GM21825 (cell line): ENCODE data around the gene SLC36A1.
A peak's percentile ranks its signal among the peaks of the same experiment; 100 is the strongest.
"Not testable (repeated sequence)": the region's sequence is repeated elsewhere in the genome, so short reads cannot be mapped to it uniquely, and the experiment has no call there.

Experiments
- ATAC-seq: cut with Tn5 transposase; IDR thresholded peaks from one replicate; pipeline ENCODE4 v1.9.1; 2021; ENCODE audit warnings: mild to moderate bottlenecking, moderate library complexity; ENCODE audit not compliant: unreplicated experiment

Gene SLC36A1

DNA sequence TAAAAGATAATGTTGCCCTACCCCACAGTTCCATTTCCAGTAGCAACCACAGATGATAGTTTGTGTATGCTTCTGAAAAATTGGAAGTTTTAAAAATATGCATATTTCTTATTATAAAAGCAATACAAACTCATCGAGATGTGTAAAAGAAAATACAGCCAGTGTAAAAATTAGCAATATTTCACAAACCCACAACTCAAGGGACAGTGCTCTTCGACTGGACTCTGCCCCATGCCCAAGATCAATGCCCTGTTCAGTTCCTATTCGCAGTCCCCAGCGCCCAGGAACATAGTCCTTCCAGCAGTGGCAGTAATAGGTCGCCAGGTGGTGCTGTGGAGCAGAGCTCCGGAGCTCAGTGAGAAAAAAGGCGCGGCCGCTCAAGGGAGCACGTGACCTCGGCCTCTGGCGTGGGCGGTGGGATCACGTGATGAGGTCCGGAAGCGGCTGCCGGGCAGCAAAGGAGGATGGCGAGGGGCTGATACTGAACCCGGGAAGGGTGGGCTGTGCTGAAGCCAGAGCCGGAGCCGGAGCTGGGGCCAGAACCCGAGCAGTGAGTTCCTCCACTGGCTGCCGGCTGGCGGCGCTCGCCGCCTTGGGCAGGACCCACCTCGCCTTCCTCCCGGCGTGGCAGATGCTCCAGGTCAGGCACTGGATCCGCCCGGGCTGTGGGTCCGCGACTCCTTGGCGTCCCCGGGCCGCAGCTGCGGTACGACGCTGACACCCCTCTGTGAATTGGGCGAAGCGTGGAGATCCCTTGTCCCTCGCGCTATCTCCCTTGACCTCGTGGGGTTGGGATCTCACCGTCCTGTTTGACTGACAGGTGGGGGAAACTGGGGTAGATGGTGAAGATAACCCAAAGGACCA is at the start of gene SLC36A1:
Gene SLC36A1 (plus strand): TSS at position 430 of the 864 bp plus-strand sequence. CDS start 11,190 bp downstream, outside the sequence.
- peak; percentile 88 for ATAC-seq

DNA sequence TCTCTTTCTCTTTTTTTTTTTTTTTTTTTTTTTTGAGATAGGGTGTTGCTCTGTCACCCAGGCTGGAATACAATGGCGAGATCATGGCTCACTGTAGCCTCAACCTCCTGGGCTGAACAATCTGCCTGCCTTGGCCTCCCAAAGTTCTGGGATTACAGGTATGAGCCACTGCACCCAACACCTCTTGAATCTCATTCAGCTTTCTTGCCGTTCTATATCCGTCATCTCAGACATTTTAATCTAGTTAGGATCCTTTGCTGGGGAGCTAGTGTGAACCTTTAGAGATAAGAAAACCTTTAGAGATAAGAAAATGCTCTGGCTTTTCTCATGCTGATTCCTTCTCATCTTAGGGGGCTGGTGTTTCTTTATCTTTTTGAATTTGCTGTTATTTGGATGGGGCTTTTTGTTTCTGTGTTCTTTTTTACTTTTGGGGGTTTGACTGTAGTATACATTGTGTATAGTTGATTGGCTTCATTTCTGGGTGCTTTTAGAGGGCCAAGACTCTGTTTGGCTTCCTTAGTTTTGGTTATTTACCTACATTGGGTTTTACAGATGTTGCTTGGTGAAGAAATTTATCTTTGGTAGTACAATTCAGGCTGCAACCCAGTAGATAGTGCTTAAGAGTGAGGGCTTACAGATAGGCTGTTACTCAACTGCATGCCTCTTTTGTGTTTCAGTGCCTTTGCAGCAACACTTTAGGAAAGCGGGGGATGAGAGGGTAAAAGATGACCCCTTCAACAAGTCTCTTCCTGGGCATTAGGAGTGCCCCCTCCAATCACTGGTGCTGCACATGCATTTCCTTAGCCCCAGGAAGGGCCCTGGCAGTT is 41.9 kb upstream of the SLC36A1 start:
- no peak for ATAC-seq

DNA sequence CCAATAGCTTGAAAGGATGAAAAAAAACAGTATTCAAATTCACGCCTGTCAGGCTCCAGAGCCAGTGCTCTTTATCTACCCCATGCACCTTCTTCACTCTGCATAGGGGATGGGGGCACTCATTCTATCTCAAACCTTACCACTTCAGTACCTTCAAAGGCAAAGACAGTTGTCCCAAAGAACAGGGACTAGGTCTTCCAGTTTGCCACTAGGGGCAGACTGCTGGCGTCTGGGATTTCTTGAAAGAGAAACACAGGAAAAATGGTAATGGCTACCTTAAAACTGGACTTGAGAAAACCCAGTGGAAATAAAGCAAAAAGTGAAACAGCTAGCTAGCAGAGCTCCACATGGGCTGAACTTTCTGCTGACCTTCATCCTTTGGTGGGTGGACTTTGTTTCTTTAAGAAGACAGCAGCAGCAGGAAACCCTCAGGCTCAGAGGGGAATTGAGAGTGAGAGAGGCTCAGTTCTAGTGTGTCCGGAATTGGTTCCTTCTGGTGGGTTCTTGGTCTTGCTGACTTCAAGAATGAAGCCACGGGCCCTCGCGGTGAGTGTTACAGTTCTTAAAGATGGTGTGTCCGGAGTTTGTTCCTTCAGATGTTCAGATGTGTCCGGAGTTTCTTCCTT is 41.0 kb upstream of the SLC36A1 start:
- ATAC-seq: no peak

DNA sequence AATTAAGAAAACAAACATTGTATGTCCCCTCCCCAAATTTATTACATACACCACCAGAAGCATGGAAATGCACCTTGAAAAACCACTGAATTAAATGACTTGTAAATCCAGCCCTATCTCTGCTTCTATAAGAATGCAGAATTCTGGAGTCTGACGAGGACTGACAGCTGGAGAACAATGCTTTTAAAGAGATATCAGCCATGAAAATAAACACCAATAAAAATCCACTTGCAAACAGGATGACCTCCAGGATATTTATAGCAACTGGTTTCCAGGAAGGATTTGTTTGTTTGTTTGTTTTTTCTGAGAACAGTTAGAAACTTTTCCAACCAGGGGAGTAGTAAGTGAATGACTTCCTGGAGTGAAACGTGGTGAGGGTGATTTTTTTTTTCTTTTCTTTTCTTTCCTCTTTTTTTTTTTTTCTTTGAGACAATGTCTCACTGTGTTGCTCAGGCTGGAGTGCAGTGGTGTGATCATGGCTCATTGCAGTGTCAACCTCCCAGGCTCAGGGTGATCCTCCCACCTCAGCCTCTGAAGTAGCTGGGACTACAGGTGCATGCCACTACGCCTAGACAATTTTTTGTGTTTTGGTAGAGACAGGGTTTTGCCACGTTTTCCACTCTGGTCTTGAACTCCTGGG is 38.7 kb upstream of the SLC36A1 start:
- ATAC-seq: no peak

DNA sequence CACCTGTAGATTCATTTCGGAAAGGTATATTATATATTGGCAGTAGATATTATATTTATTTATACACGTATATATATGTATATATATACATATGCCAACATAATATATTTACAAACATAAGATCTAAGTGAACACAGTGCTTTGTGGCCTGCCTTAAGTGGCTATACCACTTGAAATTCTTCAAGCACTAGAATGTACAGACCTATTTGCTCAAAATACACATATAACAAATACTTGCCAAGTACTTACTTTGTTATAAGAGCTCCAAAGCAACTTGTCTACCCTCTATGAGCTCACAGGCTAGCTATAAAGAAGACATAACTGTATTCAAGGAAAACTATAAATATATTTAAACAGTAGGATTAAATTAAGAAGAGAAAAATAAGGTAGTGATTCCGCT is 33.6 kb upstream of the SLC36A1 start:
- ATAC-seq: no peak

DNA sequence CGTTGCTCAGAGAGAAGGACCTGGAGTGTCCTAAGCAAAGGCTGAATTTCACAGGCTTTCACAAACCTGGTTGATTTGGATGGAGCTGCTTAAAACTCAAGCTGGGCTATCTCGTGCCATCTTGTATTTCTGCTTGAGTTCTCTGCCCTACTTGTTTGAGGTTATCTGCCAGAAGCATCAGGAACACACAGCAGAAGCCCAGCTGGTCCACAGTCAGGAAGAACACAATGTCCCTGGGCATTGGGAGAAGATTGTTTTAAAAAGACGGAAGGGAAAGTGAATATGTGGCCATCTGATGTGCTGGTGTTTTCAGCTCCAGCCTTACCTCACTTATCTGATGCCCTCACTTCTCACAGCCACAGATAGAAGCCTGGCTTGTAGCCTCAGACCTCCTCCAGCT is 32.9 kb upstream of the SLC36A1 start:
- ATAC-seq: no peak

DNA sequence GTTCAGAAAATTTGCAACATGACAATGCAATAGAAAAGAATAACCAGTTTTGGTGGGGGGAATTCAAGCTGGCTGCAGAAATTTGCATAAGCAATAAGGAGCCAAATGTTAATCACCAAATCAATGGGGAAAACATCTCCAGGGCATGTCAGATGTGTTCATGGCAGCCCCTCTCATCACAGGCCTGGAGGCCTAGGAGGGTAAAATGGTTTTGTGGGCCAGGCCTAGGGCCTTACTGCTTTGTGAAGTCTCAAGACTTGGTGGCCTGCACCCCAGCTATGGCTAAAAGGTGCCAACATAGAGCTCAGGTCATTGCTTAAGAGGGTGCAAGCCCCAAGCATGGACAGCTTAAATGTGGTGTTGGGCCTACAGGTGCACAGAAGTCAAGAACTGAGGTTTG is 29.7 kb upstream of the SLC36A1 start:
- ATAC-seq: no peak

DNA sequence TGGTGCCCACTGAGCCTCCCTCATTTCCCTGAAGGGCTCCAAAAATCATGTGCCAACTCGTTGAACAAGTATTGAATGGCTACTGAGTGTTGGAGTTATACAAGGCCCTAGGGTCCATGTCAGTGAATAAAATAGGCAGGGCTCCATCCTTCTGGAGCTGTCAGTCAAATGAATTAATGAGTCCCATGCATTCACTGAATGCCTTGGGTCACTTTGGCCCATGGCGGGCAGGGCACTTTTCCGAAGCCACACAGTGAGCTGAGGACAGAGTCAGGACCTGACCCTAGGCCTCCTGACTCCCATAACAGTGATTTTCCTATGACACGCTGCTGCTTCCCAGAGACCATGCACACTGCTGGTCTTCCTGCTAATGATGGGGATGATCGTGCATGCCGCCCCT is 27.3 kb upstream of the SLC36A1 start:
- ATAC-seq: no peak

DNA sequence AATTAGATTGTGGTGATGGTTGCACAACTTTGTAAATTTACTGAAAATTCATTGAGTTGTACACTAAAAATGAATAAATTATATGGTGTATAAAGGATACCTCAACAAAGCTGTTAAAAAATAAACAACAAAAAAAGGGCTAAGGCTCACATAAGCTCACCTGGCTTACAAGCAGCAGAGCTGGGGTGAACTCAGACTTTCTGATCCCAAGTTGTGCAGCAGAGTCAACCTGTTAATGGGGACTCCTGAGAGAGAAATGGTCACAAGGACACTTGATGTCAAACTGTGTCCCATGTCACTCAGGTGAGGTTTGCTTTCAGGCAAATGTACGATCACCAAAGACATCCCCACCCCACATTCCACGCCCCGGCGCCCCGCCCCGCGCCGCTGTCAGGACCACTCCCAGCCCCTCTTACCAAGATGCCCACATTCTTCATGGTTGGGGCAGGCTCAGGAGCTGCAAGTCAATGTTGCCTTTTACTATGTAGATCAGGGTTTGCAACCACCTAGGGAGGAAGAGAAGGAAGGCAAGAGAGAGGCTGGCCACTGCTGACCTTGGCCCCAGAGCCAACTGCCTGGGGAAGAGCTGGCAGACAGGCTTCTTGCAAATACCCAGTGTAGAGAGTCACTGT is 22.4 kb upstream of the SLC36A1 start:
- ATAC-seq: no peak

DNA sequence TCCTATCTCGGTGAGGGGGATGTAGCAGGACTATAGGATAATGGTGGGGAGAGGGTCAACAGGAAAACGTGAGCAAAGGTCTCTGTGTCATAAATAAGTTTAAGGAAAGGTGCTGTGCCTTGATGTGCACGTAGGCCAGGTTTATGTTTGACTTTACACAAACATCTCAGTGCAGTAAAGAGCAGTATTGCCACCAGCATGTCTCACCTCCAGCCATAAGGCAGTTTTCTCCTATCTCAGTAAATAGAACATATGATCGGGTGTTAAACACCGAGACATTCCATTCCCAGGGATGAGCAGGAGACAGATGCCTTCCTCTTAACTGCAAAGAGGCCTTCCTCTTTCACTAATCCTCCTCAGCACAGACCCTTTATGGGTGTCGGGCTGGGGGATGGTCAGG is 21.1 kb upstream of the SLC36A1 start:
- not testable (repeated sequence) for ATAC-seq

DNA sequence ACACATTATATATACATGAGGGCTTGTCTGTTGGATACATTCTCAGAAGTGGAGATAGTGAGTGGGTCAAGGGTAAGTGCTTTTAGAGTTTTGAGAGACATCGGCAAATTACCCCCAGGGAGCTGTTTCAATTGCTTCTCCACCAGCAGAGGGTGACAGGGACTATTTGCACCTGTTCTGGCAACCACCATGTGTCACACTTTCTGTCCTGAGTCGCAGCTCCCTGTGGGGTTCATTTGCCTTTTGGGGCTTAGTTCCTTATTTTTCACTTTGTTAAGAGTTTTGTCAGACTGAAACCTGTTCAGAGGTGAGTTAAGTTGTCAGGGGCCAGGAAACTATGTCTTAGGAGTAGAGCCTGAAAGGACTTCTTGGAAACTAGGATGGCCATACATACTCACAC is 20.1 kb upstream of the SLC36A1 start:
- peak; percentile 97 for ATAC-seq

DNA sequence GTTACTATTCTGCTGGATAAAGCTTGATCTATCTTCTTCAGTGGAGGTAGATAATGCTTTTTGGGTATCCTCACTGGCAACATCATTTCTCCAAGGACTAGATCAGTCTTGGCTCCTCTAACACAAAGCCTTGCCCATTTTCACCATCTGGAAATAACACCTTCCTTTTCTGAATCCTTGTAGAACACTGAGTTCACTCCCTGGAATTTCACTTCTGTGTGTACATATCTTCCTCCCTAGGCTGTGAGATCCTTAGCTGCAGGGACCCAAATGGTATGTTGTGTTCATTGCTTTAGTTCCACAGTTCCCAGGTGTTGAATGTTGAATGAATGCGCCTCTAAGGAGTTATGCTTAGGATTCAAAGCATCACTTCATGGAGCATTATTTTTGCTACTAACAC is 16.7 kb upstream of the SLC36A1 start:
- ATAC-seq: no peak

DNA sequence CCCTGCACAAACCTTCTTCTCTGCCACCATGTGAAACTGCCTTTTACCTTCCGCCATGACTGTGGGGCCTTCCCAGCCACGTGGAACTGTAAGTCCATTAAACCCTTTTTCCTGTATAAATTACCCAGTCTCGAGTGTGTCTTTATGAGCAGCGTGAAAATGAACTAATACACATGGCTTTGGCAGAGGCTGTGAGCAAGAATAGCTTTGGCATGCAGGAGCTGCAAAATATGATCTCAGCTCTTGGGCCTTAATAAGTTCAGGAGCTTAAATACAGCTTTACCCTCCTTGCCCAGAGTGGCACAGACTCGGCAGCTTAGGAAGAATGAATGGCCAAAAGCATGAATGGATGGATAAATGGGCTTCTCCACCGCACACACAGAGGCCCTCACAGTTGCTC is 15.7 kb upstream of the SLC36A1 start:
- ATAC-seq: no peak

DNA sequence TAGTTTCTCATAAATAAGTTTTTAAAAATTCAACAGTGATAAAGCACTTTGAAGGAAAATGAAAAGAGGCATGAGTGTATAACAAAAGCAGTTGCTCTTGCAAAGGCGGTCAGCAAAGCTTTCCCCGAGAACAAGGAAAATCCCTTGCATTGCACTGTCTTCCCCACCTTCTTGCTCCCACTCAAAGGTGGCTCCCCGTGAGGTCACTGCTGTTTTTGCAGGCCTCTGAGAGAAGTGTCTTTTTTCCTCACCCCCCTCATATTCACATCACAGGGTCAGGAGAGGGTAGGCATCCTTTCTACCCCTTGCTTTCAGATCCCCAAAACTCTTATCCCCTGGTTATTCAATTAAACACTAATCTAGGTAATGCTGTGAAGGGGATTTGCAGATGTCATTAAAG is 15.2 kb upstream of the SLC36A1 start:
- ATAC-seq: no peak

DNA sequence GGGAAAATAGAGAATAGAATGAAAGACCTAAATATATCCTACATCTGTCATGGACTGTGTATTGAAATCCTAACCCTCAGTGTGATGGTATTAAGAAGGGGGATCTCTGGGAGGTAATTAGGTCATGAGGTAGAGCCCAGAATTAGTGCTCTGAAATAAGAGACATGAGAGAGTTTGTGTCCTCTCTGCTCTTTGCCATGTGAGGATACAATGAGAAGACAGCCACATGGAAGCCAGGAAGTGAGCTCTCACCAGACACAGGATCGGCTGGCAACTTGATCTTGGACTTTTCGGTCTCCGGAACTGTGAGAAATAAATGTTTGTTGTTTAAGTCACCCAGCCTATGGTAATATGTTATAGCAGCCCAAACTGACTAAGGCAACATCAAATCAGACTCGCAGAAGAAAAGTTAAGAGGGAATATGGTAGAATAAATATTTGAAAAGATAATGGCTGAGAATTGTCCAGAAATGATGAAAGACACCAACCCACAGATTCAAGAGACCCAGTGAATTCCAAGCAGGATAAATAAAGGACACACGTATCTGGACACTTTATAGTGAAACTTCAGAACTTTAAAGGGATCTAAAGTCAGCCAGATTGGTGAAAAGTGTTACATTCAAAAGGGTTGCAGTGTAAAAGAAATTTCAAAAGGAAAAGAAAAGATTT is 12.7 kb upstream of the SLC36A1 start:
- ATAC-seq: no peak

DNA sequence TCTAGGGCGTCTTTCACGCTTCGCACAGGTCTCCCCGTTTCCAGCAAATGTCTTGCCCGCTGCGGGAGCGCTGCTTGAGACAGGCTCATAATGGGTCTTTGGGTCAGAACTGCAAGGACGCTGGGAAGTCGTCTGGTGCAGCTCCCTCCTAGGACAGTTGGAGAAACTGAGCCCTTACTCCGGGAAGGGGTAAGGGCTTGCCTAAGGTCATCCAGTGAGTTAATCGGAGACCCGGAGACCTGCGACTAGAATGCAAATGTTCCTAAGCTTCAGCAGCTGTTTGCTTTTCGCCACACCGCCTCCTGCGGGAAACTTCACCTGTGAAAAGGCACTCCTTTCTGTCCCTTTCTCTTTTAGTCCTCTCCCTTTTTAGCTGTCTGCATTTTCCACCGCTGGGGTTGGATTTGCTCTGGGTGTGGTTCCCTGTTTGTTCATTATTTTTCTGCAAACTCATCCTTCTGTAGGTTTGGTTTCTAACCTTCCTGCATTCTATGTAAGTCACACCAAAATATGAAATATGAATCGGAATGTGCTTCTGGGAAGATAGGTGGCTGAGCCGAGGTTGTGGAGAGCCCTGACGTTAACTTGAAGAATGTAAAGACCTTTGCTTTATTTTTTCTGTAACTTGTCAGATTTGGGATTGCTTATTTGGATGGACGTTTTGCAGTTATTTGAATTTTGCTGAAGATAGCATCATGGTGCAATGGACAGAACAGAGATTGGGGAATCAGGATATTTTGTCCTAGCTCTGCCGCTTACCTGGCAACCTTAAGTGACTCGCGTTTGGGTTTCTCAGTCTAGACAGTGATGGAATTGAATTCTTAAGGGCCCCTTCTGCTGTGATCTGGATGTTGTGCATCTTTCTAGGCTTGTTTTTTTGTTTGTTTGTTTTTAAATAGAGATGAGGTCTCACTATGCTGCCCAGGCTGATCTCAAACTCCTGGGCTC is 909 bp downstream of the SLC36A1 start:
- peak; percentile 3 for ATAC-seq

DNA sequence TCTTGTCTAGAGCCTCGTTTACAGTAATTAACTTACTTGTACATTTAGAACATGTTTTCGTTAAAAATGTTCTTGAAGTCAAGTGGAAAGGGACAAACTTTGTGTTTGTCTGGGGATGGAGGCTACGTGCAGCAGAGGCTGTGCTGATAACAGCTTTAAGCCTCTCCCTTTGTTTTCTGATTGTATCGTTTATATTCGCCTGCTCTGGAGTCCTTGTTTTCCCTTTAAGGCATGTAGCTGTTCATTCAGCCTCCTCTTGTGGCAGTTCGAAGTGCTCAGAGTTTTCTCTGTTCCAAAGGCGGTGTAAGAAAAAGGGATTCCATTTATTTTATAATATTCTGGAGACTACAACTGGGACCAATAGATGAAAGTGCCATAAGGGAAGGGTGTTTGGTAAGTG is 1.9 kb downstream of the SLC36A1 start:
- ATAC-seq: no peak

DNA sequence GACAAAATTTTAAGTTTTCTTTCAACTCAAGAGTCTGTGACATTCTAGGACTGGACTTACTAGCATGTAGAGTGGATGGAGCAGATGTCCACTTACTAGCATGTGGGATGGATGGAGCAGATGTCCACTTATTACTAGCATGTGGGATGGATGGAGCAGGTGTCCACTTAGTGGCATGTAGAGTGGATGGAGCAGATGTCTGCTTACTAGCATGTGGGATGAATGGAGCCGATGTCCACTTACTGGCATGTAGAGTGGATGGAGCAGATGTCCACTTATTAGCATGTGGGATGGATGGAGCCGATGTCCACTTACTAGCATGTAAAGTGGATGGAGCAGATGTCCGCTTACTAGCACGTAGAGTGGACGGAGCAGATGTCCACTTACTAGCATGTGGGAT is 2.4 kb downstream of the SLC36A1 start:
- ATAC-seq: no peak

DNA sequence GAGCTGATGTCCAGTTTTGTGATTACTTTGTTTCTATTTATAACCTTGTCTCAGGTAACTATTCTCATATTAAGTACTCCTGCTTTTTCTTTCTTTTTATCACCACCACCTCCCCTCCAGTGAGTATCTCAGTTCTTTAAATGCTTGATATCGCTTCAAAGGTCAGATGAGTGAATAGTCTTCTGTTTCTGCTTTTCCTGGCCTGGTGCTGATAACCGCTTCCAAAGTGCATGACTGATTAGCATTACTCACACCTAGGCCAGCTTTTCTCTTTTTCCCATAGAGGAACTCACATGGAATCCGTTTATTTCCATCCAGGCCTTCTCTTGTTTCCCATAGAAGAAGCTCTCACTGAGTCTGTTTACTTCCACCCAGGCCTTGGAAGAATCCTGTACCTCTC is 3.2 kb downstream of the SLC36A1 start:
- ATAC-seq: no peak
